KMS-11 (cell line): ENCODE results near the gene SMOC2.

Experiments used
- H2AFZ ChIP-seq: fragments of 200-600 bp; sonication (generic); 2 replicates; pipeline ENCODE4 v1.6.1; 2016; ENCODE audit warnings: antibody characterized with exemption, mixed run types, low read depth
- H3K27ac ChIP-seq: fragments of 200-600 bp; sonication (generic); 2 replicates; pipeline ENCODE4 v1.6.1; 2016; ENCODE audit warnings: mild to moderate bottlenecking, mixed run types
- H3K27me3 ChIP-seq: fragments of 200-600 bp; sonication (generic); 2 replicates; pipeline ENCODE4 v1.6.1; 2017; ENCODE audit warnings: mild to moderate bottlenecking, low read depth, mixed run types, moderate library complexity; ENCODE audit not compliant: insufficient read depth
- H3K36me3 ChIP-seq: fragments of 200-600 bp; sonication (generic); 2 replicates; pipeline ENCODE4 v1.6.1; 2017; ENCODE audit warnings: mild to moderate bottlenecking, mixed run types; ENCODE audit not compliant: insufficient read depth
- H3K4me1 ChIP-seq: fragments of 200-600 bp; sonication (generic); 2 replicates; pipeline ENCODE4 v1.6.1; 2016; ENCODE audit warnings: mild to moderate bottlenecking, low read depth, mixed run types; ENCODE audit not compliant: poor library complexity, severe bottlenecking
- H3K4me2 ChIP-seq: fragments of 200-600 bp; sonication (generic); 2 replicates; pipeline ENCODE4 v1.7.0; 2016; ENCODE audit warnings: mild to moderate bottlenecking, mixed run types
- H3K4me3 ChIP-seq: fragments of 200-600 bp; sonication (generic); IDR thresholded peaks from 2 replicates; pipeline ENCODE4 v1.6.1; 2017; ENCODE audit warnings: low read depth, low read length, mixed read lengths; ENCODE audit not compliant: insufficient read depth
- H3K79me2 ChIP-seq: fragments of 200-600 bp; sonication (generic); 2 replicates; pipeline ENCODE4 v1.6.1; 2016; ENCODE audit warnings: low read depth, mixed run types; ENCODE audit not compliant: insufficient read depth
- H3K9ac ChIP-seq: fragments of 200-600 bp; sonication (generic); 2 replicates; pipeline ENCODE4 v1.6.1; 2016; ENCODE audit warnings: mild to moderate bottlenecking, mixed run types
- H4K20me1 ChIP-seq: fragments of 200-600 bp; sonication (generic); 2 replicates; pipeline ENCODE4 v1.6.1; 2016; ENCODE audit warnings: mild to moderate bottlenecking, mixed run types; ENCODE audit not compliant: insufficient read depth
- TF ChIP-seq, protein P1 (sequence below): fragments of 200-600 bp; sonication (generic); conservative IDR thresholded peaks from 2 replicates; pipeline ENCODE4 v1.6.1; 2017; ENCODE audit warnings: low read depth, mild to moderate bottlenecking, antibody characterized with exemption, low read length, moderate library complexity, mixed read lengths

Gene SMOC2

DNA sequence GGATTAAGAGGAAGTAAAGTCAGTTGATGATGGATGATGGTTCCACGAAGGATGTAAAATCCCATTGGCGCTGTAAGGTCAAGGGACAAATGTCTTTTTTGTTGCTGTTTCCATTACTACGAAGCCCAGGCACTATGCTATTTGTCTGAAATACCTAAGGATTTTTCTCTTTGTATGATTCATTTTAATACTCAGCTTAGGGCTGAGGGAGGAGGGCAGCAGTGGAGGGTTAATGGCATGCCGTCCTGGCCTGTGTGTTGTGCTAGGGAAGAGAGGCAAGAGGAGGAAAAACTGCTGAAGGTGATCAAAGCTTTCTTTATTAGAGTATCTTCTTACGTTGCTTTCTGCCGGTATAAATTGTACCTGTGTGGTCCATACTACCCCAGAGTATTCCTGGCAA is 6.5 kb upstream of the SMOC2 start:
- Histone ChIP-seq H3K4me3 (no peak overlapping the region), H3K9ac (no peak overlapping the region), H3K4me1 (no peaks in the 10 kb centered on the region), H3K4me2 (no peak overlapping the region), H3K36me3 (no peaks in the 10 kb centered on the region), H3K27me3 (no peaks in the 10 kb centered on the region), H4K20me1 (no peaks in the 10 kb centered on the region), H3K79me2 (no peaks in the 10 kb centered on the region), H3K27ac (no peak overlapping the region), H2AFZ (no peak overlapping the region)
- TF ChIP-seq, protein P1, sequence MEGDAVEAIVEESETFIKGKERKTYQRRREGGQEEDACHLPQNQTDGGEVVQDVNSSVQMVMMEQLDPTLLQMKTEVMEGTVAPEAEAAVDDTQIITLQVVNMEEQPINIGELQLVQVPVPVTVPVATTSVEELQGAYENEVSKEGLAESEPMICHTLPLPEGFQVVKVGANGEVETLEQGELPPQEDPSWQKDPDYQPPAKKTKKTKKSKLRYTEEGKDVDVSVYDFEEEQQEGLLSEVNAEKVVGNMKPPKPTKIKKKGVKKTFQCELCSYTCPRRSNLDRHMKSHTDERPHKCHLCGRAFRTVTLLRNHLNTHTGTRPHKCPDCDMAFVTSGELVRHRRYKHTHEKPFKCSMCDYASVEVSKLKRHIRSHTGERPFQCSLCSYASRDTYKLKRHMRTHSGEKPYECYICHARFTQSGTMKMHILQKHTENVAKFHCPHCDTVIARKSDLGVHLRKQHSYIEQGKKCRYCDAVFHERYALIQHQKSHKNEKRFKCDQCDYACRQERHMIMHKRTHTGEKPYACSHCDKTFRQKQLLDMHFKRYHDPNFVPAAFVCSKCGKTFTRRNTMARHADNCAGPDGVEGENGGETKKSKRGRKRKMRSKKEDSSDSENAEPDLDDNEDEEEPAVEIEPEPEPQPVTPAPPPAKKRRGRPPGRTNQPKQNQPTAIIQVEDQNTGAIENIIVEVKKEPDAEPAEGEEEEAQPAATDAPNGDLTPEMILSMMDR = no peak

DNA sequence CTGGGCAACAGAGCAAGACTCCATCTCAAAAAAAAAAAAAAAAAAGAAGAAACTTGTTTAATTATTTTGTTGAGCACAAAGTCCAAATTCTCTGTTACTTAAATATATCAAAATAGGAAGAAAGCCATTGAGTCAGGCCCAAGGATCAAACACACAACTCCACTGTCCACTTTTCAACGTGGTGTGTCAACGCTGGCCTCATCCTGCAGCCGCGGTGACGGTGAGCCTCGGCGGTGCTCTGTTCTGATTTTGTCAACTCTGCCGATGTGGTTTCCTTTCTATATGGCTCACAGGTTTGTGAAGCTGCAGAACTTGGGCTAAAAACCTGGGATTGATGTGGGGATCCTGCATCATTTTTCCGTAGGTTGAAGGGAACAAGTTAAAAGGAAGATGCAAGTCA is 3.2 kb upstream of the SMOC2 start:
- TF ChIP-seq, protein P1 = no peak
- Histone ChIP-seq H3K4me1 (no peaks in the 10 kb centered on the region), H3K27me3 (no peaks in the 10 kb centered on the region), H3K4me2 (no peak overlapping the region), H4K20me1 (no peaks in the 10 kb centered on the region), H3K4me3 (no peak overlapping the region), H3K79me2 (no peaks in the 10 kb centered on the region), H3K9ac (no peak overlapping the region), H2AFZ (no peak overlapping the region), H3K27ac (no peak overlapping the region), H3K36me3 (no peaks in the 10 kb centered on the region)

DNA sequence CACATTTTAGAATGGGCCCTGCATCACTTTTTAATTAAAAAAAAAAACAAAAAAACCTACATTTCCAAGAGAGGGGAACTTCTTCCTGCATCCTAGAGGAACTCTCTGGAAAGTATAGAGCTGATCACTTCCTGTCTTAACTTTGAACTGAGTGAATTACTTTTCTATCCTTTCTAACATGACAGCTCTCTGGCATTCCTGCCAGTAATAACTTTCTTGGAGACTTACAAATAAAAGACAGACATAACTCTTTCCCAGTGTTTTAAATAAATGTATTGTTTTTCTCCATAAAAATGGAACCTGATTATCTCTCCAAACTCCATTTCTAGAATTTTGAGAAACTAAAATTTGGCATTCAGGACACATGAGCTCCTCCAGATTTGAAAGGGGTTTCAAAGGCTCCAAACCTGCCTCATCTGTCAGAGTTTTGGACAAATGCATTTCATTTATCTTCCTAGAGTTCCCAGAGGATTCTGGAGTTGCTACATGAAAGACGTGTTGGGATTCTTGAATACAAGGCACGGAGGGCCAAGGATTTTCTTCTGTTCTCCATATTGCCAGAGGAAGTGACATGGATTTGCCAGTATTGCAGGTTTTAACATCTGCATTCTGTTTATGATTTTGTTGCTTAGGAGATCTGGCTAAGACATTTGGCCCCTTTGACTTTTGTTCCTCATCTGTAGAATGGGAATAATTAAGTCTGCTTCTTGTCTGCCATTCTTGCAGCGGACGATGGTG is 2.0 kb upstream of the SMOC2 start:
- H3K4me2 ChIP-seq = no peak overlapping the region
- H2AFZ ChIP-seq = no peak overlapping the region
- TF ChIP-seq, protein P1 = no peak
- no peaks in the 10 kb centered on the region for H3K4me1 ChIP-seq
- no peak overlapping the region for H3K4me3 ChIP-seq
- H3K27me3 ChIP-seq = no peaks in the 10 kb centered on the region
- H3K79me2 ChIP-seq = no peaks in the 10 kb centered on the region
- H3K9ac ChIP-seq = no peak overlapping the region
- H3K36me3 ChIP-seq = no peaks in the 10 kb centered on the region
- H4K20me1 ChIP-seq = no peaks in the 10 kb centered on the region
- no peak overlapping the region for H3K27ac ChIP-seq

DNA sequence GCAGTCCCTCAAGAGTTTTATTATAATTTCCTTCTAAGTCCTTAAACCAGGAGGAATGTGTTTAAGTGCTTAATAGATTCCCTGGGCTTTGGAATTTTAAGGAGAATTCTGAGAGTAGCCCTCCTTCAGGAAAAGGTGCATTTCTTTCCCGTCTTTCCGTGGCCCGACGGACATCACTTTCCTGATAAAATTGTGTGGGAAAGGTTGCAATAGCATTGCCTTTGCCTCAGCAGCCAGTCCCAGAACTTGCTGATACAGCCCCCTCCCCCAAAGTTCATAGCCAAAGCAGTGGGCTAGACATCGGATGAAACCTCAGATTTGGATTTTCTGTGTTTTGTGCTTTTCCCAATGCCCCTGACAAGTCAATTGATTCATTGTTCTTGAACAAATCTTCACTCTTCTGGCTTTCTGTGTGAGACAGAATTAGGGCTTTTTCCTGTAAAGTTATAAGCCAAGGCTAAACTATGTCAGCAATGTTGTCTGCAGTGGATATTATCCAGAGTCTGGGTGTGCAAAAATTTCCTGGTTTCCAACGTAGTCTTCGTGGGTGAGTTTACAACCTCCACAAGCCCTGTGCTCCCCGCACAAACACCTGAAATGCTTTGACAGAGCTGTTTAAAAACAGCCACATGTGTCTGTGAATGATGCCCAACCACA is 1.1 kb upstream of the SMOC2 start:
- TF ChIP-seq, protein P1 = no peak
- H3K4me3 ChIP-seq = no peak overlapping the region
- no peaks in the 10 kb centered on the region for H3K4me1 ChIP-seq
- H3K9ac ChIP-seq = no peak overlapping the region
- no peak overlapping the region for H2AFZ ChIP-seq
- H3K27ac ChIP-seq = no peak overlapping the region
- no peaks in the 10 kb centered on the region for H3K27me3 ChIP-seq
- no peaks in the 10 kb centered on the region for H3K79me2 ChIP-seq
- H4K20me1 ChIP-seq = no peaks in the 10 kb centered on the region
- no peaks in the 10 kb centered on the region for H3K36me3 ChIP-seq
- H3K4me2 ChIP-seq = no peak overlapping the region
